Retina (tissue), 1 donor: ENCODE results near the gene NR2F2.
A peak's percentile ranks its signal among the peaks of the same experiment; 100 is the strongest.

ENCODE experiments used
- DNase-seq: peaks from one replicate; pipeline ENCODE4 v3.0.0-alpha.2; 2016

The NR2F2 gene

DNA sequence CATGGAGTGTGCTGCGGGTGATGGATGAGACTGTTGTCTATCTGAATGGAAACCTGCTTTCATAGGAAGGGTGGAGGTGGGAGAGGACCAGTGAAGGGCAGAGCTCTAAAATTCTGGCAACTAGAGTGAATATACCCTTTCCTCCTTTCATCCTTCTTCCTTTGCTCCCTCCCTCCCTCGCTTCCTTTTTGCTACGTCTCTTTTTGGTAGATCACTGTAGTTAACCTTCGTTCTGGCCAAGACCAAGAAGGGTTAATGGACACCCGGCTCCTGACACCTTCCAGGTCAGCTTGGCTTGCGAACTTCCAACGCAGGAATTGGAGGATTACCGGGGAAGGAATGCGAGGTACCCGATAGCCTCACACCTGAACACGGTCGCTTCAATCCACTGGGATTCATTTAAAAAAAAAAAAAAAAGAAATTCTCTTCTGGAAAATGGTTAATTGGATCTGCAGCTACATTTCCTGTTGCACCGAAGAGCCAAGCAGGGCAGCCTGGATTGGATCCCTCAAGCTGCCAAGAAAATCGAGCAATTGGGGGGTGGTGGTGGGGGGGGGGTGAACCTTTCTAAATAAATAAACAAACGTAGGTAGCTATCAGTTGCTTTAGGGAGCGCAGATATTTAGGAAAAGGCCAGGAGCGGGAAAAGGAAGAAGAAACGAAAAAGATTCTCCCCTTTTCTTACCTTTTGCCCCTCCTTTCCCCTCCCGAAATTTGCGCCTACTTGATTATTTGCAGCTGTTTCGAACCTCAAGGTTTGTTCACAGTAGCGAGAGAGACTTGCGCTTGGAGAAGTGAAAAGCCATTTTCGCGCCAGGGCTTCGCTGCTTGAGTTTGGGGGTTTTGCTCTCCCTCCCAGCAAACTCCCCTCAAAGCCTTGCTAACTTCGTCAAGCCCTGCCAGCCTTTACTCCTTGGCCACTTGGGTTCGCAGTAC, 9.5 kb upstream of the NR2F2 start:
- peak; percentile 36 for DNase-seq

DNA sequence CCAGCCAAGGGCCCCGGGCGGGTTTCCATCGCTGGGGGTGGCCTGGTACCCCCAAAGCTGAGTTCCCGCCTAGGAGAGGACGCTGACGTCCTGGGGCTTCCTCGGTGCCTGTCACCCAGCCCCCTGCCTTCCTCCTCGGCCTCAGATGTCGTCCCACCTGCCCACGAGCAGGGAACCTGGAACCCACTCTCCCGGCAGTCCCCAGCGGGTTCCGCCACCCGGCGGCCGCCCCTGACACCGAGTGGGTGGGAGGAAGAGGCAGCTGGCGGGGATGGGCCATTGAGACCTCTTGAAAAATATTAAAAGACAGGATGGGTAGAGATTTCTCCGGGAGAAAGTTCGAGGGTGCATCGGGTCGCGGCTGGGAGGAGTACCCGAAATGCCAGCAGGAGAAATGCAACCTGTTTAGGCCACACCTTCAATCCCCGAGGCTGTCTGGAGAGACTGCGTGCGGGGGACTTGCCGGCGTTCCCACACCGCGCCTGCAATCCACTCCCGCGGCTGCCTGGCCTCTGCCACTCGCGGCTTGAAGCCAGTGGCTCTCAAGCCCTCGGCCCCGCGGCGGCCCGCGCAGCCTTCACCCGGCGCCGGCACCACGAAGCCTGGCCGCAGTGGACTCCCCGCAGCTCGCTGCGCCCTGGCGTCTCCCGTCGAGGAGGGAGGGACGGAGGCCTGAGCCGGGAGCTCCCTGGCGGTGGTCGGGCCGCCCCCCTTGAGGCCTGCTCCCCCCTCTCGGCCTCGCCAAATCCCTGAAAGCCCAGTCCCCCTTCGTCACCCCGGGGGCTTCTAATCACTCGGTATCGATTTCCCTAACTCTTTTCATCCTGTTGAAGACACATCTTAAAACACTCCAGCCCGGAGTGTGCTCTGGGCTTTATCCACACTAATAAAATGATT, 8.6 kb upstream of the NR2F2 start:
- peak; percentile 81 for DNase-seq

DNA sequence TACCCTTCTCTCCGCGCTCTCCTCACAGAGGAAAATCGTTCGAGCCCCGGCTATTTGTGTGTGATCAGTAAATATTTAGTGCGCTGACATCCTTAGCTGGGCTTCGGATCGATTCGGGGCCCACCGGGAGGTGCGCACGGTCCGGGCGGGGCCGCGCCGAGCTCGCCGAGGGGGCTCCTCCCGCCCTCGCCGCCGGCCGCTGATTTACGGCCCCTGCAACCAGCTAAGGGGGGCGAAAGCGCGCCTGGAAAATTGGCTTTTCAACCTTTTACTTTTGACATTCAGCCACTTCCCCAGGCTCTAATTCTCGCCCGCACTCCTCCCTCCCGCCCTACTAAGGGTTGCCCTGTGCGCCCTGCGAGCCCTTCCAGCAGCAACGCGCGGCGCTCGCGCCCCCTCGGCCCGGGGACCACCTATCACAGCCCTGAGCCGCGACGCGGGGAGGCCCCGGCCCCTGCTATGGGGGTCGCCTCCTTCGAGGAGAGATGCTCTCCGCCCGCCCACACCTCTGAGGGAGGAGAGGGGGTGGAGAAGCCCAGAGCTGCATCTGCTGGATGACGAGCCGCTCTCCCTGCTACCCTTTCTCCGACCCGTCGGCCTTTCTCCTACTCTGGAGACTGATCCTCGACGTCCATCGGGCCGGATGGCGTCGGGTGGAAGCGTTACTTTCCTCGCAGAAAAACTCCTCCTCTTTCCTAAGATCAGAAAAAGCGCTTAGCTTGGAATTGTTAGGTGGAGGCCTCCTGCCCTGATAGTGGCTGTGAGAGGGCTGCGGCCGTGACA, 7.8 kb upstream of the NR2F2 start:
- DNase-seq, result peak; percentile 81

DNA sequence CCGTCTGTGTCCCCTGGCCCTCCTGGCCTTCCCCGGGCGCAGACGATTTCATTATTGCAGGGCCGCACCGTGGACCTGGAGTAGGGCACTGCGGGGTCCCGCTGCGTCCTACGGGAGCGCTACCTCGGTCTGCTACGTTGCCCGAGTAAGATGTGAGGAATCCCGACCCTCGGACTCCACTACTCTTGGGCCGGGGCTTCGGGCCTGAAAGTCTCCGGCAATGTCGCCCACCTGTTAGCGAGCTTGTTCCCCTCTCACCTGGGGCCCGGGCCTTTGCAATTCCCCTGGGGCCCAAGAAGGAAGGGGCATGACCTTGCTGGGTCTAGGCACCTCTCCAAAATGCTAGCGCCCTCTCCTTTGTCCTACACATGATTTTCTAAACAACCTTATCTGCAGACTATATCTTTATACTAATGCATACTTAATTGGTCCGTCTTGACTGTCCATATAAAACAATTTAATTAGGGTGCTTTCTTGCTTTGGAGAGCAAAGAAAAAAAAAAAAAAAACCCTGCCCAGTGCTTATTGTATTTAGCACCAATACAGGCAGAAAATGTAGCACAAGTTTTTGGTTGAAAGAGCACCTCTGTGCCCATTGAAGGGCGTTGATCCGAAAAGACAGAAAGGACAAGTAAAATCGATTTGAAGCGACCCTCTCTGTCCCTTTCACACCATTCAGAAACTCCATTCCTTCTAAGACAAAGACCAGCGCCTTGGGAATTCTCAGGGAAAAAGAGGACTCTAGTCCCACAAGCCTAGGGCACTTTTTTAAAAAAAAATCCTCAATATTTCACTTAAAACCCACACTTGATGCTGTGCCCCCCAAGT, 7.0 kb upstream of the NR2F2 start:
- peak; percentile 45 for DNase-seq

DNA sequence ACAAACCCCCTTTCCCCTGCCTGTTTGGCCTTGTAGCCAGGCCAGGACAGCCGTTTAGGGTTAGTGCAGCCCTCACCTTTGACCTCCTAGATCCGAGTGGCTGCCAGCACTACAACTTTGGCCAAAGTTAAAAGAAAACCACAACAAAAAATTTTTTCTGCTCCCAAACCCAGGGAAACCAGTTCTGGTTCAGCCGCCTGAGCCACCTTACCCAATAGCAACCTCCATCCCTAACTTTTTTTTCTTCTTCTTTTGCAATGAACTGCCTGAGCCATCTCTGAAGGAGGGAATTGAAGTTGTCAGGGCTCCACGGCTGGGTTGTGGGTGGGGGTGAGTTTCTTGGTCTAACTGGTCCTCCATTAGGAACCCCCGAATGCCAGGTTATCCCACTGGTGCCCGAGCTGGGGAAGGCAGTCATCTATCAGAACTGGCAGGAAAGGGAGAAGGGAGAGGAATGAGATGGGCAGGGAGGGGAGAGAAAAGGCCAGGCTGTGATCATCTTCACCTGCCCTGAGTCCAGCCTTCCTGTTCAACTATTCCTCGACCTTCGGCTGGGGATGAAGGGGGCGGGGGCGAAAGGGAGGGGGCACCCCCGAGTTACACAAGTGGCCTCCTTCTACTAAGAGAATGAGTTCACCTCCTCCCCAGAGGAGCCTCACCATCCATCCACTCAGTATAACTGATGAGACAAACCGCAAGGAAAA, 6.2 kb upstream of the NR2F2 start:
- peak; percentile 45 for DNase-seq

DNA sequence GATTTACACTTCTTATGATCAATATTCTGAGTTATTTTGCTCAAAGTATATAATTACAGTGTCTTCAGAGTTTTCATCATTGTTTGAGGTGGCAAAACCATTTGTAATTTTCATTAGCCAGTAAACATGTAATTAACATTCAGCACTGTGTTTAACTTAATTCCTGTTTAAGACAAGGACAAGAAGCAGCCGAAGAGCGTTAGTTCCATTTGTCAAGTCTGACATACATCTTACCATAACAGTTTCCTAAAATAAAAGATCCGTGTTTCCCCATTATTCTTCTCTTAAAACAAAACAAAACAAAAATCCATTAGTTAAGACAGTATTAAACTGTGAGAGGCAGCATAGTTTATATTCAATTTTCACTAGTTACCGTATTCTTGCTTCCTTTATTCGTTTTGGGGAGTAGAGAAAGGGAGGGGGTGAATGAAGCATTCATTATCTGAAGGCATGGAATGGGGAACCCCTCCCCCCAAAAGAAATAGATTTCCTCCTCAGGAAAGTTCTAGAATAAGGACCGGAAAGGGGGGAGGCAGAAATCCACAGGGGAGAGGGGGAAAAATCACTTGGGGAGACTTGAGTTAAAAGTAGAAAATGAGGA, 5.5 kb upstream of the NR2F2 start:
- no peak for DNase-seq

DNA sequence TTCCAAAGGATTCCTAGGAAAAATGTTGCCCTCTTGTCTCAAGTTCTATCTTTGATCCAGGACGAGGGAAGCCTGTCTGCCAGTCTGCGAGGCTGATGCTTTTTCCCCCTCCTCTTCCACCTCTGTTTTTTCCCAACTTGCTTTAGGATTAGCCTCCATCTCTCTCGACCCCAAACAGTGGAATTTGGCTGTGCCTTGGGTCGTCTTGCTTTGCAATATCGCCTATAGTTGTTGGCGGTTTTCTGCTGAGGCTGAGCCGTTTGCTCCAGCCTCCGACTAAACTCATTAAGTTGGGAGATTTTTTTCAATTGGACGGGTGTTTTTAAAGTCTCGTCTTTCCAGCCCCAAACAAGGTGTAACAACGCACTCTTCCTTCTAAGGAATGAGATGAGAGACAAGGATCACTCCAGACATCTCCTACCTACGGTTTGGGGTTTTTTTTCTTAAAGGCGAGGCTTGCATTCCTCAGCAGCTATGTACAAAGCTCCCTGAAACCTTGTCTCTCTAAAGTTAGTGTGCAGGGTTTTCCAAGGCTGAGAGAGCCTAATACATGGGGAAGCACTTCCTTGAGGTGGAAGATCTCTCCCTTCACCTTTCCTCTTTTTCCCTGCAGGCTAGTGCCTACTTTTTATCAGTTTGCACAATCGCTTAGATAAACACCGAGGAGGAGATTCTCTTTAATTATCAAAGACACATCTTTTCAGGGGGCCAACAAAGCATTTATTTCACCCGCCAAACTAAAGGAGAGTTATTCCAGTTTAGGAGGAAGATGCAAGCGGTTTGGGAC, 4.8 kb upstream of the NR2F2 start:
- DNase-seq, result peak; percentile 59

DNA sequence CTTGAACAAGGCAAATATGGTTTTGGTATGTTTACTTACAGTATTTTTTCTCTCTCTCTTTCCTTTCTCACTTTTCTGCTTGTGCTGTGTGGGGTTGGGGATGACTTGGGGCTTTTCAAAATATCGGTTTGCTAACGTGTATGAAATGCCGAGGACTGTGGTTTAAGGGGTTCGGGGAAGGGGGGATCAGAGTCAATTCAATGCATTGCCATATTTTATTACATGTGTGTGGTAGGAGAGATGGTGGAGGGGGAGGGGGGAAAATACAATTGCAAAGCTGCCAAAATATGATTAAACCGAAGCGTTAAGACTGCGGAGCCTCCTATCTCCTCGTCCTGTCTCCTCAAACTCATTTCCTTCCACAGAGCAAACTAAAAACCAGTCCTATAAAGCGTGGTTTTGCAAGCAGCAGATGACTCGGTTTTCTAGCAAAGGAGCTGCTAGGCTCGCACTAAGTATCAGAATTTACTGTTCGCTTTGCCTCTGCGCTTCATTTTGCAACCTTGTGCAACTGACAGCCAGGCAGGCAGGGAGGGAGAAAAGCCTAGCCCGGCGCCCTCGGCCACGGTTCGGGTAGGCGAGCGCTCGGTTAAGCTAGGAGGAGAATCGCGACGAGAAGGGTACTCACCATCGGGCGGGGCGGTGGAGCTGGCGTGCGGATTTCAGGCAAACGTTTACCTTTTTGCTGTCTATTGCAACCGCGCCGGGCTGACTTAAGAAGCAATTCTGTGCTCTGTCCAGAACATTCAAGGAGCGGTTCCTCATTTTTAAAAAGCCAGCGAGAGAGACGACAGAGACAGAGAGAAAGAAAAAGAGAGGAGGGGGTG, 4.0 kb upstream of the NR2F2 start:
- DNase-seq, result peak; percentile 84

DNA sequence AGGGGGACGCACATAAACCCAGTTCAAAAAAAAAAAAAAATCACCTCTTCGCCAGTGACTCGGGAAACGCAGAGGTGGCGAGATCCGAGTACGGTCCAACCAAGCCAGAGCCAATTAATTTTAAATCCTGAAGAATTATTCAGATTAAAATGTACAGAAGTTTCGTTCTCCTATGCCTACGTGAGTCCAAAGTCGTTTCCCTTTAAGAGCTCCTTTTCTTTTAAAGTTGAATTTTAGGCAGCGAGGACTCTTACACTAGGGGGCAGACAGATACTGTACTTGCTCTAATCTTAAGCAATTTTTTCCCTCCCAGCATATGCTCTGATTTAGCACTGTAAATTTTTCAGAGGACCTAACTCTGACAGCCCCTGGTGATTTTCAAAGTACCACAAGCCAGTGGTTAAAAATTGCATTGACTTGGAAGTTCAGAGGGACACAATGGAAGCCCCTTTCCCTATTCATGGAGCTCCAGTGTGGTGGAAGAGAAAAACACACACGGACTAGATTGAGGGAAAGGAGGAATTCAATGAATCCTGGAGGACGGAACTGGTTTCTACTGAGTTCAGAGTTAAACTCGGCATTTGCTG, 3.3 kb upstream of the NR2F2 start:
- DNase-seq, result peak; percentile 85

DNA sequence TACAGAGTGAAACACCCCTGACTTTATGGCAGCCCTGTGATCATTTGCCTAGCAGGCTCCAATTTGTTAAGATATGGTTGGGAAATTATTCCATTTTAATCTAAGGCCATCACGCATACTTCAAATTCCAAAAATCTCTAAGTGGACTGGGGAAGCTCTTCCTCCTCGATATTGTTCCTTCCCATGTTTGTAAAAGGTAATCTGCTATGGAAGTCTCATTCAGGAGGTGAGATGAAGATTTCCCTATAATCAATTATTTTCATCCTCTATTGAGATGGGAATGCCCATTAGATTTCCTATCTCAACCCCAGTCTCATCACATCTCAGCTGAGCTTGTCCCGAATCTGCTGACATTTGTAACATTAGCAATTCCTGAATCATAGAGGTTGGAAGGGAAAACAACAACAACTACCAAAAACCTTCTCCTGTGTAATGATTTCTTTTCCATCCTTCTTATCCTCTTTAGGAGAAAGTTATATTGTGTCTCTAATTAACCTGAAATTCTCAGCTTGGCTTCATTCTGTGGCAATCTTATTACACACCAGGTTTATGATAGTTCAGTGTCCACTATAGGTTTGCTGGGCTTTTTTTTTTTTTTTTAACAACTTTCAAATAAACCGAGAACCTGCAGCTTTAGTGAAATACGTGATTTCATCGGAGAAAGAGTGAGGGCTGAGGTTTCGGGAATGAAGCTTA, 2.2 kb upstream of the NR2F2 start:
- DNase-seq, result no peak

DNA sequence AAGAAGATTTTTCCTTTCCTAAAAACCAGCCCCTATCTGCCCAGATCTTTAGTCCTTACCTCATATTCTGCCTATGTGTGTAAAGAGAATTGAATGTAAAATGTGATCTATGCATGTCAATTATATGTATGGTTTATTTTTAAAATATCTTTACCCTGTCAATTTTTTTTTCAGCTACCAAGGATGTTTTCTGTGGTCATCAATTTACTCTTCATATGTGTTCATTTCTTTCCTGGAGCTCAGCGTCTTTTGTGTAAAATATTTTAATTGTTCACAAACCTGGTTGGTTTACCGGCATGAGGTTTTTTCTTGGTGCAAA, 1.7 kb upstream of the NR2F2 start:
- no peak for DNase-seq

DNA sequence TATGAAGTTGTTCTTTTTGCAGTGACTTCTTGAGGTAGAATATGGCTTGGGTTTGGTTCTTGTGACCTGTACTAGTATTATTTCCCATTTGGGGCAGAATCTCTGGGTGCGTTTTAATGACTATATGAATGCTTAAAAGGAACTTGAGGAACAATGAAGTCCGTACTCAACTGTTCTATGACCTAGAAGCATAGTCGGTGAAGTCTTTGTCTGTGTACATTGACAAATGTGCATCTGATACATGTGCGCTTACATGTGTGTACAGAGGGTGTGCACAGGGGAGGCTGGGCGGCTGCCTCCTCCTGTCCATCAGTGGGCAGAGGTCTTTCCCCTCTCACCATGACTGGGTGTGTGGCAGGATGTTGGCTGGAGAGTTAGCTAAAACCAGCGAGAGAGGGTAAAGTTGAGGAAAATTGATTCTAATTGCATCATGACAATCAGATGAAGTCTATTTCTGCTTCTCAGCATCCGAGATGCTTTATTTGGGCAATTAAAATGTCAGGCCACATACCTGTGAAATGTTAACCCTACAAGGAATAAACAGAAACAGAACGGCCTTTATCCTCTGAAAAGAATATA, 1.0 kb upstream of the NR2F2 start:
- peak; percentile 33 for DNase-seq

DNA sequence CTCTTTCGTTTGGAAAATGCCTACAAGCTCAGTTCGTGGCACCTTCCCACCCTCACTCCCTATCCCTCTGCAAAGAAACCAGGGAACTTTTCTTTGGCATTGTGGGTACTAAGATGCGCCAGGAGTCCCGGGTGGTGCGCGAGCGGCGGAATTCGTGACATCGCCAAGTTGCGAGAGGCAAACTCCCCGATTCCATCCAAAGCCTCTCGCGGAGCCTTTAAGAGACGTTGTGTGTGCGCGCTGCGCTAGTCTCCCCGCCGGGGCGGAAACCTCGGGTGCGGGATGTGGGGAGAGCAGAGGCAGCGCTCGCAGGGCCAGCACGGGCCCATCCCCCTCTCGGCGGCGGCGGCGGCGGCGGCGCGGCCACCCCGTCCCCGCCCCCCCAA, 443 bp upstream of the NR2F2 start:
- DNase-seq, result peak; percentile 81

DNA sequence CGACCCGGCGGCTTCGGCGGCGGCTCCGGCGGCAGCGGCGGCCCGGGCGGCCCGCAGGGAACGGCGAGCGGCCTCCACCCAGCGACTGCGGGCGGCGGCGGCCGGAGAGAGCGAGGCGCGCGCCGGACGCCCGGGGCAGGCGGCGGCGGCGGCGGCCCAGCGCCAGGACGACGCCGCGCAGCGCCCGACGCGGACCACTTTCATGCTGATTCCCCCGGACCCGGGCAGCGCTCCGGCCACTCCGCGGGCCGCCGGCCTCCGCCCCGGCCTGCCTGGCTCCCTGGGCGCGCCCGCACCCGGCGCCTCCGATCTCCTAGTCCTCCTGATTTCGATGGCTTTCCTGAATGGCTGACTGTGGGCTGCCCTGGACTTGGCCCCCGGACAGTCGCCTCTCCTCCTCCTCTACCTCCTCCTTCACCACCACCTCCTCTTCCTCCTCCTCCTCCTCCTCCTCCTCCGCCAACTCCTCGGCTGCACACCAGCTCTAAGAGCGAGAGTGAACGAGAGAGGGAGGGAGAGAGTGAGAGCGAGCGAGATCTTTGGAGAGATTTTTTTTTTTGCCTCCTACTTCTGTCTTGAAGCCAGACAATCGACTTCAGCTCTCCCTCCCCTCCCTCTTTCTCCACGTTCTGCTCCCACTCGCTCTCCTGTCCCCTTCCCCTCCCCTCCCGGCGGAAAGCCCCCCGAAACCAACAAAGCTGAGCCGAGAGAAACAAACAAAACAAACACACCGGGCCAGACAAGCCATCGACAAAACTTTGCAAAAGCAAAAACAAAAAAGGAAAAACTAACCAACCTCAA, 844 bp downstream of the NR2F2 start:
- DNase-seq, result peak; percentile 50

DNA sequence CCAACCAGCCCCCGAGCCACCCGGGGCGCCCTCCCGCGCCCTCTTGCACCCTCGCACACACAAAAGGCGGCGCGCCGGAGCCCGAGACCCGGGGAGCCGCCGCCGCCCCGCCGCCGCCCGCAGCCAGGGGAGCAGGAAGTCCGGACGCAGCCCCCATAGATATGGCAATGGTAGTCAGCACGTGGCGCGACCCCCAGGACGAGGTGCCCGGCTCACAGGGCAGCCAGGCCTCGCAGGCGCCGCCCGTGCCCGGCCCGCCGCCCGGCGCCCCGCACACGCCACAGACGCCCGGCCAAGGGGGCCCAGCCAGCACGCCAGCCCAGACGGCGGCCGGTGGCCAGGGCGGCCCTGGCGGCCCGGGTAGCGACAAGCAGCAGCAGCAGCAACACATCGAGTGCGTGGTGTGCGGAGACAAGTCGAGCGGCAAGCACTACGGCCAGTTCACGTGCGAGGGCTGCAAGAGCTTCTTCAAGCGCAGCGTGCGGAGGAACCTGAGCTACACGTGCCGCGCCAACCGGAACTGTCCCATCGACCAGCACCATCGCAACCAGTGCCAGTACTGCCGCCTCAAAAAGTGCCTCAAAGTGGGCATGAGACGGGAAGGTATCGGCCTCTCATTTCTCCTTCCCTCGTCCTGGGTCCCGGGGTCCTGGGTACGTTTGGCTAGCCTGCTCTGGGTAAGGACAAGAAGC, 1.6 kb downstream of the NR2F2 start:
- DNase-seq, result peak; percentile 77

DNA sequence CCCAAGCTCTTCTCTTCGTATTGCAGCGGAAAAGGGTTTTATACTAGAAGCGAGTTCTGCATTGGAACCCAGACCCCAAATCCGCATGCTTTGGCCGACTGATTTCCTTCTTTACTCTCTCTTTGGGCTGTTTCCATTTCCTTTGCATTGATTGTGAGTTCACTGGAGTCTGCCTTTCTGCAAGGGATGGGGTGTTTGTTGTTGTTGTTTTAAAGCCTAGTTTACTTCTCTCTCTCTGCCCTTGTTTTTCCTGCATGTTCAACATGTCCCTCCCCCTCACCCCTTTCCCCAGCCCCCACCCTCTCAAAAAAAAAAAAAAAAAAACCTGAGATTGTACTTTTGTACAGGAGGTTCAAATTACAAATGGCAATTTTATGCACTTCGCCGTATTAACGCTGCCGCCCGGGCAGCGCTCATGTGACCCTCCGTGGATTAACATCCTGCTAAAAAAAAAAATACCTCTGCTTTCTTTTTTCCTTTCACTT, 2.2 kb downstream of the NR2F2 start:
- DNase-seq, result no peak
